HG02623 (cell line): ENCODE data around the gene RFFL.
"Not testable (repeated sequence)": the region's sequence is repeated elsewhere in the genome, so short reads cannot be mapped to it uniquely, and the experiment has no call there.

Experiments
- ATAC-seq: cut with Tn5 transposase; IDR thresholded peaks from one replicate; pipeline ENCODE4 v1.9.1; 2021; ENCODE audit warnings: moderate library complexity; ENCODE audit not compliant: unreplicated experiment

RFFL gene

DNA sequence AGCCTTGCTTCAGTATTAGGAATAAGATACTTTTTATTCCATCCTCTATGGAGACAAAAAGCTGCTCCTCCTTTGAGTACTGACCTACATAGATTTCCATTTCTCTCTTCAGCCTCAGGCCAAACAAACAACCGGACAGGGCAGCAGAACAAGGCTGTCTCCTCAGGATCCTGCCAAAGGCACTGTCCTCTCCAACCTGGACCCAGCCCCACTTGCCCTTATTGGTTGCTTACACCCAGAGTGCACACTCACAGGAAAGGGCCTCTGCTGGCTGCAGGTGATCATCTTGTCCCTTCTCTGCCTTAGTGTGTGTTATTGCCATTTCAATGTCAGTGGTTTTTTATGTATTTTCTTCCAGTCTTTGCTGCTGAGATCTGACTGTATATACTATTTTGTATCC, 56.5 kb downstream of the RFFL start:
- no peak for ATAC-seq

- no peak for ATAC-seq
Measured at GRCh38 chr17:35006345-35006744, 57.2 kb downstream of the RFFL start.

DNA sequence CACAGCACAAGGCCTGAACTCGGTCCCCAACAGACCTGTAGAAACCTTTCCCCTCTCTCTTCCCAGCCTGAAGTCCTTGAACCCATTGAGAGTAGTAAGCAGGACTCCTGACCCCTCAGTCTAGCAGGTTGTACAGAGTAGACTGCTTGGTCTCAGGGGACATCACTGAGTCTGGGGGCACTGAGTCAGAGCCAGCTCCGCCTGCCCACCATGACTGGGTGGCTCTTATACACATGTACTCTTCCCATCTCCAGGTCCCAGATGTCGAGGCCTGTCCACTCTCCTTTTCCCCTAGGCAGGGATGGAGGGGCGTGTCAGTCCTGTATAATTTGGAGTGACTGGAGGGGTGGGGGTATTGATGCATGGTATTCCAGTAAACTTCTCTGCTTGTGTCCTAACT, 59.7 kb downstream of the RFFL start:
- ATAC-seq, result no peak

DNA sequence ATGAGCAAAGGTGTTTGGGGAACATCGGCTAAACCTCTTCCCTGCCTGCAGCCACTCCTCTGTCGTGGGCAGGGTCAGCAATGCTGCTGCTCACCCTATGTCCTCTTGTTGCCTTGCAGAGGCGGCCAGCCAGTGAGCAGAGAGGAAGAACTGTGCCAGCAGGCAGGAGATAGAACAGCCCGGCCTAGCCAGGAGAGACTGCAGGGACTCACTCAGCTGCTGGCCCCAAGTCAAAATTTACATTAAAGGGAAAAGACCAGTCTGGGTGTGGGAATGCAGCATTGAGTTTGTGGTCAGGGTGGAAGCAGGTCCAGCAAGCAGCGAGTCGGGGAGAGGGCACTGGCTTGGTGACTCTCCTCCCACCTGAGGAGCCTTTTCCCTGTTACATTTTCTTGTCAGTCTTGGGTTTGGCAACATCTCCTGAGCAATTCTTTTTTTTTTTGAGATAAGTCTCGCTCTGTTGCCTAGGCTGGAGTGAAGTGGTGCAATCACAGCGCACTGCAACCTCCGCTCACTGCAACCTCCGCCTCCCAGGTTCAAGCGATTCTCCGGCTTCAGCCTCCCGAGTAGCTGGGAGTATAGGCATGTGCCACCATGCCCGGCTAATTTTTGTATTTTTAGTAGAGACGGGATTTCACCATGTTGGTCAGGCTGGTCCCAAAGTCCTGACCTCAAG, 60.5 kb downstream of the RFFL start:
- ATAC-seq, result no peak

GRCh38 chr17:35001549-35001948, 62.0 kb downstream of the RFFL start:
- ATAC-seq, result no peak

GRCh38 chr17:35000965-35001364, 62.5 kb downstream of the RFFL start:
- not testable (repeated sequence) for ATAC-seq

DNA sequence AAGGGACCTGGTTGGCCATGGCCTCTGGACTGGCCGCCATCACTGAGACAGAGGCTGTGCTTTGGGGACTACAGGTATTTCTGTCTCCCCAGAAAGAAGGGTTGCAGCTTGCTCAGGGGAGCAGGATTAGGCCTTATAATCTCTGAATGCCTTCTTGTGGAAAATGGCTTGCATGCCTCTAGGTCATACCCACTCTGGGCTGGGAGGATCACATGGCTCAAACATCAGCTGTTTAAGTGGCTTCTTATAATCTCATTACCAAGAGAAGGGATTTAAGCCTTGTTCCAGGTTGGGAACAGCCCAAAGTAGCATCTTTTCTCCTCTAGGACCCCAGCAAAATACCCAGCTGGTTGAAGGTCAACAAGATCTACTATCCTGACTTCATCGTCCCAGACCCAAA, 64.1 kb downstream of the RFFL start:
- no peak for ATAC-seq

DNA sequence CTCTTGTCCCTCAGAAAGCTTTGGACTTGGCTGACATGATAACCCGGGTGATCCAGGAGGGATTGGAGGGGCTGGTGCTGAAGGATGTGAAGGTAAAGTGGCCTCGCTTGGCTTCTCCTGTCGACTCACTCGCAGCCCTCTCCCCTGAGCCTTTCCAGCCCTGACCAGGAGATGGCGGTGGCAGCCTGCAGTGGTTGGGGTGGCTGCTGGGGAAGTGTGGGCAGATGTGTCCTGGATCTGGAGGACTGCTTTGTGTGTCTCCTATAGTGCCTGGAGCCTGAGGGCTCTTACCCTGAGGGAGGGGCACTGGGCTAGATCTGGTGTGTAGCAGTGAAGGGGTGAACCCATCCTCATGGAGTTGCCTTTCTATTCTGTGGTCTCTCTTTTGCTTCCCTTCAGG, 65.3 kb downstream of the RFFL start:
- ATAC-seq, result peak; percentile 53

DNA sequence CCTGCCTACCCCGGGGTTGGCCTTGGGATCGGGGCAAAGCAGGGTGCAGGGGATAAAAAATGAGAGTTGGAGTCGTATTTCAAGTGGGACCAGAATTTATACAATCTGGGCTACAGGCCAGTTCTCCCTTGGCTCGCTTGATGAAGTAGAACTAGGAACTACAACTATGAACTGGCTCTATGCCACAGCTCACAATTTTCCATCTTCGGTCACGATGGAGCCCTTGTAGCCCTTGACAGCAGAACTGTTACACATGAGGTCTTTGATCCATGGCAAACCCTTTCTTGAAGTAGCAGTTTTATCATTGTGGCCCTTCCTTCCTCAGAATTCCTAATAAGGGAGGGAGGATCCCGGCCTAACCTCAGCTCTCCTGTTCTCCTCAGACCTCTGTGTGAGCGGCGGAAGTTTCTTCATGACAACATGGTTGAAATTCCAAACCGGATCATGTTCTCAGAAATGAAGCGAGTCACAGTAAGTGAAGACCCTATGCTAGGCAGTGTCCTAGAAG, 66.1 kb downstream of the RFFL start:
- no peak for ATAC-seq

DNA sequence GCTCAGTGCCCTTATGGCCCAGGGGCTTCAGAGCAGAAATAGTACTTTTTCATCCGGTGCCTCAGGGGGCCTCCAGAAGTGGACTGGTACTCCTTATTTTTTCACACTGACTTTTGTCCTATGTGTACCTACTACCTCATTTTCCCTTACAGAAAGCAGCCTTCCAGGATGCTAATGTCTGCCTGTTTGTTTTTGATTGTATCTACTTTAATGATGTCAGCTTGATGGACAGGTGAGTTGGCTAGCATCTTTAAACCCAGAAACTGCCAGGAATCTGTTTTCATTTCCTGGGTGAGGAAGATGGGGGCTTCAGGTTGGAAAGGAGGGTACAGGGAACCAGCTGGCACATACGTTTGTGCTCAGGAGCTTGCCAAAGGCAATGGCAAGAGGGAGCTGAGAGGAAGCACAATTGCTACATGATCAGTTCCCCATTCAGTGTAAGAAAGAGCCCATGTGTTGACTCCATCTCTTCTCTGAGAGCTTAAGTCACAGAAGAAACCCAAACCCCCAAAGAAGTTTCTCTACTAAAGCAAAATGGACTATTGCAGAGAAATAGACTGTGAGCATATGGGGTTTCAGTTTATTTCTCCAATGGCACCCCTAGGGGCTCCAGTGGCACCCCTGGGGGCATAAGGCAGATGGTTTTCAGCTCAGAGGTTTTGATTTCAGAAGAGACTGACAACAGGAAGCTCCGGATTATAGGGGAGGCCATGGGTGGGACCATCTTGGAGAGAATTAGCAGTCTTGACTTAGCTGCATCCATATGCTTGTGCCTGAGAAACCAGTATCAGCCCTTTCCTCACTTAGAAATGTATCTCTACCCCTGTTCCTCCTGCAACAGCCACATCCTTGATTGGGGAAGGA, 66.9 kb downstream of the RFFL start:
- ATAC-seq, result no peak

GRCh38 chr17:34993031-34993430, 70.5 kb downstream of the RFFL start:
- ATAC-seq, result no peak

DNA sequence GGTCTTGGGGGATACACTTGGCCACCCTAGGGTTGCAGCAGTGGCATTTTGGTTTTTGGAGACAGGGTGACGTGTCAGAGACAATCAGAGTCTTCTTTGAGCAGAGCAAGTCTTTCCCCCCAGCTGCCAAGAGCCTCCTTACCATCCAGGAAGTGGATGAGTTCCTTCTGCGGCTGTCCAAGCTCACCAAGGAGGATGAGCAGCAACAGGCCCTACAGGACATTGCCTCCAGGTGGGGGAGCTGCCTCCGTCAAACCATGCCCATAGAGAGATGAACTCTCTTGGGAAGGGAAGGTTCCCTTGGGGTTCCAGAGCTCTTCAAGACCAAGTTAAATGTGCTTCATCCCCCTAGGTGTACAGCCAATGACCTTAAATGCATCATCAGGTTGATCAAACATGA, 71.9 kb downstream of the RFFL start:
- ATAC-seq, result no peak

DNA sequence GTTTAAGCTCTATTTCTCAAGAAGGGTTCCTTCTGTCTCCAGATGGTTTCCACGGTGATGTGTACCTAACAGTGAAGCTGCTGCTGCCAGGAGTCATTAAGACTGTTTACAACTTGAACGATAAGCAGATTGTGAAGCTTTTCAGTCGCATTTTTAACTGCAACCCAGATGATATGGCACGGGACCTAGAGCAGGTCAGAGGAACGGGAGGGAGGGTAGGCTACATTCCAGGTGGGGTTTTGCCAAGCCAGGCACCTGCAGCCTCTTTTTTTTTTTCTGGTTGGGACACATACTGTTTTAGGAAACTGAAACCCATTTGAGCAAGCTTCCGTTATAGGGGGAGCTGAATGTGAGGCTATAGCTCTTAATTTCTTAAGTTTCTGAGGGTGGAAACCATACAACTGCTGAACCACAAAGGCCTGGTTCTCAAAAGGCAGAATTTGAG, 72.6 kb downstream of the RFFL start:
- no peak for ATAC-seq

DNA sequence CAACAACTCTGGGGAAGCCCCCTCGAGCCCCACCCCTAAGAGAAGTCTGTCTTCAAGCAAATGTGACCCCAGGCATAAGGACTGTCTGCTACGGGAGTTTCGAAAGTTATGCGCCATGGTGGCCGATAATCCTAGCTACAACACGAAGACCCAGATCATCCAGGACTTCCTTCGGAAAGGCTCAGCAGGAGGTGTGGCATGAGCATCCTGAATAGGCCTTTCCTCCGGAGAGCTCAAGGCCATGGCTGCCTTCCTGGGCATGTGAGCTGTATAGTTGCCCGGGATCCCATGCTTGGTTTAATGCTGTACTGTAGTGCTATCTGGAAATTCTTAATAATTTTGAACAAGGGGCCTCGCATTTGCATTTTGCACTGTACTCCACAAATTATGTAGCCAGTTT, 74.0 kb downstream of the RFFL start:
- ATAC-seq, result no peak

GRCh38 chr17:34988644-34989043, 74.9 kb downstream of the RFFL start:
- ATAC-seq, result no peak

DNA sequence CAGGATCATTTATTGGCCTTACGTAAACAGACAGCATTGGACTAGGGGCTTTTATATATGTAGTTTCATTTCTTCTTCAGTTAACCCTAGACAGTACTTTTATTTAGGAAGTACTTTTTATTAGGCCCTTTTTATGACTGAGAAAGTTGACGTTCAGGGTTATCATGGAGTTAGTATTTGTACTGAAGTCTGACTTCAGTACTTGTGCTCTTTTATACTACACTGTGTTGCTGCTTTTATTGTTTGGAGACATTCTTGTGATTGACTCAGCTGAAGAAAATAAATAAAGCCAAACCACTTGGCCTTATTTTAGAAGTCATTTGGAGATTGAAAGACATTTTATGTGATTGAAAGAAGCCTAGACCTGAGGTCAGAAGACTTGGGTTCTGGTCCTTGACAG, 76.3 kb downstream of the RFFL start:
- no peak for ATAC-seq

- ATAC-seq, result no peak
Measured at GRCh38 chr17:34981538-34982241, 81.8 kb downstream of the RFFL start.

GRCh38 chr17:34980681-34981537, 82.6 kb downstream of the RFFL start:
- ATAC-seq, result peak; percentile 79

DNA sequence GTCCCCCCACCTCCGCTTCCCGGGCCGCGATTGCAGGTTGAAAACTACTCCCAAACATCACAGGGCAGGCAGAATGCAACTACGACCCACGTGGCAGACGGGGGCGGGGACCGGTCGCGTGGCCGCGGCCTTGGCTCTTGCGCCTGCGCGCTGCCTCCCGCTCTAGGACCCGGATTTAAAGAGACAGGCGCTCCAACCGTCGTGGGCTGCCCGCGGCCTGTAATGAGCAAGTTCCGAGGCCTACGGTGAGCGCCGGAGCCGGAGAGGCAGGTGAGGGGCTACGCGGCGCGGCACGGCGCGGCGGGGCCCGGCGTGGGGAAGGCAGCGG, 83.2 kb downstream of the RFFL start, which contains the start of gene LIG3:
LIG3 (plus strand) TSS at position 160 of the 328 bp plus-strand sequence. CDS start 2,494 bp downstream, outside the sequence.
- peak; percentile 70 for ATAC-seq

GRCh38 chr17:34979650-34980352, 83.7 kb downstream of the RFFL start:
- ATAC-seq, result no peak
